BLaER1 treated with 17β-estradiol and CSF1 and Interleukin-3, amounts not matched to agents 10 nM and 100 nM (cell line): ENCODE measurements around the gene MYO1G.
"Not testable (repeated sequence)": the region's sequence is repeated elsewhere in the genome, so short reads cannot be mapped to it uniquely, and the experiment has no call there.

Source experiments
- H3K27ac ChIP-seq, 11 experiments: shearing (Covaris generic); formaldehyde crosslinking; 2 replicates each; pipeline ENCODE4 v1.8.1; 2022
- H3K27me3 ChIP-seq, 11 experiments: shearing (Covaris generic); formaldehyde crosslinking; 2 replicates each; pipeline ENCODE4 v1.8.1; 2022
- H3K36me3 ChIP-seq, 11 experiments: shearing (Covaris generic); formaldehyde crosslinking; 2 replicates each; pipeline ENCODE4 v1.8.1; 2022
- H3K4me1 ChIP-seq, 10 experiments: shearing (Covaris generic); formaldehyde crosslinking; 2 replicates each; pipeline ENCODE4 v1.8.1; 2022
- H3K4me2 ChIP-seq, 11 experiments: shearing (Covaris generic); formaldehyde crosslinking; 2 replicates each; pipeline ENCODE4 v1.8.1; 2022
- H3K4me3 ChIP-seq, 10 experiments: shearing (Covaris generic); formaldehyde crosslinking; 2 replicates each; pipeline ENCODE4 v1.8.1; 2022
- H3K9ac ChIP-seq, 11 experiments: shearing (Covaris generic); formaldehyde crosslinking; 2 replicates each; pipeline ENCODE4 v1.8.1; 2022
- H3K9me3 ChIP-seq, 11 experiments: shearing (Covaris generic); formaldehyde crosslinking; replicated peaks in 1 of 11; 2 replicates each; pipeline ENCODE4 v1.8.1; 2022
- H4K20me1 ChIP-seq, 11 experiments: shearing (Covaris generic); formaldehyde crosslinking; 2 replicates each; pipeline ENCODE4 v1.8.1; 2022
- Cebpa-rat ChIP-seq, 11 experiments: shearing (Covaris generic); IDR thresholded peaks; 2 replicates each; pipeline ENCODE4 v1.8.1; 2022

The MYO1G gene

DNA sequence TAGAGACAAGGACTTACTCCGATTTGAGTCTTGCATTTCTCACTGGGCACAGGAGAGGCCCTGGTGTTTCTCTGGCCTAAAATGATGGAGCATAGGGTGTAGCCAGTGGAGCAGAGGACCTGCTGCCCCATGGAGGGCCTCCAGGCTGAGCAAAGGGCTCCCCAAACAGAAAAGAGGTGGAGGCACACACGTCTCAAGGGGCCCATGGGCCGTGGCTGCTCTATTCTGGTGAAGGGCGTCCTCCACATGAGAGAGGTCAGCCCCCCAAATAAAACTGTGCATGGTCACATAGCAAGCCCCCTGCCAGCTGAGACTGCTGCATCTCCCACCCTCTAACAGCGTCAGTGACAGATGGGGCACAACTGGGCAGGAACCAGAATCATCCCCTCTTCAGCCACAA lies 41.4 kb downstream of the MYO1G start:
- peaks cover 39 to 67% (median 57%) of the 10 kb centered on the region in 10 experiments for H3K4me1 ChIP-seq
- no peak for TF ChIP-seq Cebpa-rat (IDR thresholded peaks at IDR 0.05)
- peak overlapping the region in 9 of 11 experiments; percentile 47 to 98 (median 95); a peak in 19 of 22 replicates for H3K27ac ChIP-seq
- H3K36me3 ChIP-seq = peaks cover 0 to 24% (median 0%) of the 10 kb centered on the region in 11 experiments; a peak in 6 of 22 replicates
- no peaks in the 10 kb centered on the region for H3K27me3 ChIP-seq
- peak overlapping the region; percentile 64 to 99 (median 94) for H3K4me2 ChIP-seq
- H3K9ac ChIP-seq = peak overlapping the region in 10 of 11 experiments; percentile 15 to 85 (median 72); a peak in 16 of 22 replicates
- H3K9me3 ChIP-seq = no peaks in the 10 kb centered on the region
- peak overlapping the region in 6 of 10 experiments; percentile 54 to 72 (median 66); a peak in 11 of 20 replicates for H3K4me3 ChIP-seq
- H4K20me1 ChIP-seq = peaks cover 0 to 24% (median 0%) of the 10 kb centered on the region in 11 experiments; a peak in 4 of 22 replicates

DNA sequence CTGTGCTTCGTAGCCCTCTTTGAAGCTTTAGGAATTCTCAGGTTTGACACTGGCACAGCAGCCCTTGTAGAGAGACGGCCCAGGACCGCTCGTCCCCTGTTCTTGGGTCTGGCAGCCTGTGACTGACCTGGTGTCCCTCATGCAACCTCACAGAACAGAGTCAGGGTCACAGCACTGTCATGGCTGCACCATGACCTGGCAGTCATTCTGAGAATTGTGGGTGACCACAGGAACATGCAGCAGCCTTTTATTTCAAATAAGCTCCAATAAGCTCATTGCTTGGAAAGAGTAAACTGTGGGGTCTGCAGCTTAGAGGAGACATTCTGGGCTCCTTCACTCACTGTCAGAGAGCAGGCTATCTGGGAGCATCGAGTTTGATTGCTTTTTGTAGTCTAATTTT lies 42.5 kb downstream of the MYO1G start:
- H3K4me3 ChIP-seq = peak overlapping the region in 9 of 10 experiments; percentile 10 to 72 (median 65); a peak in 16 of 20 replicates
- peaks cover 39 to 67% (median 57%) of the 10 kb centered on the region in 10 experiments for H3K4me1 ChIP-seq
- H3K9ac ChIP-seq = peak overlapping the region in 10 of 11 experiments; percentile 44 to 85 (median 76); a peak in 18 of 22 replicates
- H3K27me3 ChIP-seq = no peaks in the 10 kb centered on the region
- no peak for TF ChIP-seq Cebpa-rat (IDR thresholded peaks at IDR 0.05)
- no peaks in the 10 kb centered on the region for H3K9me3 ChIP-seq
- peak overlapping the region in 10 of 11 experiments; percentile 0 to 98 (median 90); a peak in 18 of 22 replicates for H3K27ac ChIP-seq
- H4K20me1 ChIP-seq = peaks cover 0 to 15% (median 0%) of the 10 kb centered on the region in 11 experiments; a peak in 4 of 22 replicates
- H3K4me2 ChIP-seq = peak overlapping the region; percentile 75 to 99 (median 94)
- peaks cover 0 to 15% (median 0%) of the 10 kb centered on the region in 11 experiments; a peak in 6 of 22 replicates for H3K36me3 ChIP-seq

DNA sequence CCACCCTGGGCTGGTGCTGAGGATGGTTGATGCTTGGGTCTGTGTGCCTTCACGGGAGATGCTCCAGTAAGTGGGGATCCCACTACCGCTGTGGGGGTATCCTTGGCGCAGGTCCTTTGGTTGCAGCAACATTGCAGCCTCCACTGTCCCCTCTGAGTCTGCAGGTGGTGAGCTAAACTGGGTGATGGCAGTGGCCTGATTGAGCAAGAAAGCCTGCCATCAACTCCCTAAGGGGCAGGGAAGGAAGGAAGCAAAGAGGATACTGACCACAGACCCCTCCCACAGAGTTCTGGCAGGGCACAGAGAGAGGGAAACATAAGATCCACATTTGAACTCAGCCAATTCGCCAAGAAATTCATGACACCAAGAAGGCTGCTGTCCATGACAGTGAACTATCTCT lies 43.2 kb downstream of the MYO1G start:
- Histone ChIP-seq H3K9me3 (peaks cover 0 to 4% (median 0%) of the 10 kb centered on the region in 11 experiments; a peak in 3 of 22 replicates), H4K20me1 (peaks cover 0 to 8% (median 0%) of the 10 kb centered on the region in 11 experiments; a peak in 4 of 22 replicates), H3K27me3 (no peaks in the 10 kb centered on the region), H3K36me3 (peaks cover 0 to 12% (median 0%) of the 10 kb centered on the region in 11 experiments; a peak in 6 of 22 replicates), H3K4me2 (peak overlapping the region; percentile 75 to 99 (median 94)), H3K27ac (peak overlapping the region in 10 of 11 experiments; percentile 19 to 98 (median 90); a peak in 19 of 22 replicates), H3K9ac (peak overlapping the region in 9 of 11 experiments; percentile 52 to 85 (median 78); a peak in 17 of 22 replicates), H3K4me1 (peaks cover 39 to 67% (median 57%) of the 10 kb centered on the region in 10 experiments), H3K4me3 (peak overlapping the region in 8 of 10 experiments; percentile 29 to 72 (median 65); a peak in 15 of 20 replicates)
- TF ChIP-seq Cebpa-rat (IDR thresholded peaks at IDR 0.05) = peak in 9 of 11 experiments; percentile 83 to 100 (median 99); a peak in 17 of 22 replicates

DNA sequence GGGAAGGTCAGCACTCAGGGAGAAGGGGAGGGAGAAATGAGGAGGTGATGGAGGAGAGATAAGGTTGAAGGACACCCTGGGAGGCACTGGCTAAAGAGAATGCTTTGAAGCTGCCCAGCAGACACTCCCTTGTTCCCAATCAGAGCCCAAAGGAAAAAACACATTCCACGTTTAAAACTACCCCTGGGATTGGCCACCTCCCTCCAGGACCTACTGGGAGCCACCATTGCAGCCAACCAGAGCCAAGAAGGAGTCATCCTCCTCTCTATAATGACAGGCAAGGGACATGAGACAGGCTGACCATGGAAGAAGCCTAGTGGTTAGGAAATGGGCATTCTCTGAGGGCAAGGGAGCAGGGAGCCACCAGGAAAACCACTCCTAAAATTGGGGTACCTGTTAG lies 43.8 kb downstream of the MYO1G start:
- peak overlapping the region in 9 of 11 experiments; percentile 52 to 85 (median 78); a peak in 17 of 22 replicates for H3K9ac ChIP-seq
- H3K4me2 ChIP-seq = peak overlapping the region; percentile 75 to 99 (median 94)

DNA sequence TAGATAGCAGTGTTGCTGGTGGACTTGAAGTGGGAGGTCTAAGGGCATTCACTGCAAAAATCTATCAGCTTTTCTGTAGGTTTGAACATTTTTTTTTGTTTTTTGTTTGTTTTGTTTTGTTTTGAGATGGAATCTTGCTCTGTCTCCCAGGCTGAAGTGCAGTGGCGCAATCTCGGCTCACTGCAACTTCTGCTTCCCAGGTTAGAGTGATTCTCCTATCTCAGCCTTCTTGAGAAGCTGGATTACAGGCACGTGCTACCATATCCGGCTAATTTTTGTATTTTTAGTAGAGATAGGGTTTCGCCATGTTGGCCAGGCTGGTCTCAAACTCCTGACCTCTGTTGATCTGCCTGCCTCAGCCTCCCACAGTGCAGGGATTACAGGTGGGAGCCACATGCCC lies 44.3 kb downstream of the MYO1G start:
- peak in 7 of 11 experiments; percentile 19 to 70 (median 44); a peak in 8 of 22 replicates for TF ChIP-seq Cebpa-rat (IDR thresholded peaks at IDR 0.05)
- Histone ChIP-seq H3K4me2 (peak overlapping the region; percentile 75 to 99 (median 94)), H3K27ac (peak overlapping the region in 10 of 11 experiments; percentile 19 to 98 (median 90); a peak in 18 of 22 replicates), H3K36me3 (peaks cover 0 to 12% (median 0%) of the 10 kb centered on the region in 11 experiments; a peak in 4 of 22 replicates), H3K9me3 (peaks cover 0 to 15% (median 7%) of the 10 kb centered on the region in 11 experiments; a peak in 13 of 22 replicates), H3K9ac (peak overlapping the region in 9 of 11 experiments; percentile 52 to 85 (median 78); a peak in 17 of 22 replicates), H3K4me1 (peaks cover 39 to 67% (median 56%) of the 10 kb centered on the region in 10 experiments), H3K4me3 (peak overlapping the region in 5 of 10 experiments; percentile 65 to 72 (median 66); a peak in 10 of 20 replicates)
- not testable (repeated sequence) for H4K20me1 ChIP-seq, H3K27me3 ChIP-seq

More for the DNA sequence above, 43.8 kb downstream of the MYO1G start:
- Histone ChIP-seq H3K36me3 (peaks cover 0 to 12% (median 0%) of the 10 kb centered on the region in 11 experiments; a peak in 4 of 22 replicates), H4K20me1 (peaks cover 0 to 2% (median 0%) of the 10 kb centered on the region in 11 experiments; a peak in 2 of 22 replicates), H3K9me3 (peaks cover 0 to 10% (median 2%) of the 10 kb centered on the region in 11 experiments; a peak in 13 of 22 replicates), H3K27ac (peak overlapping the region in 10 of 11 experiments; percentile 19 to 98 (median 90); a peak in 19 of 22 replicates), H3K4me3 (peak overlapping the region in 7 of 10 experiments; percentile 53 to 72 (median 65); a peak in 15 of 20 replicates), H3K27me3 (no peaks in the 10 kb centered on the region), H3K4me1 (peaks cover 39 to 67% (median 57%) of the 10 kb centered on the region in 10 experiments)
- no peak for TF ChIP-seq Cebpa-rat (IDR thresholded peaks at IDR 0.05)

DNA sequence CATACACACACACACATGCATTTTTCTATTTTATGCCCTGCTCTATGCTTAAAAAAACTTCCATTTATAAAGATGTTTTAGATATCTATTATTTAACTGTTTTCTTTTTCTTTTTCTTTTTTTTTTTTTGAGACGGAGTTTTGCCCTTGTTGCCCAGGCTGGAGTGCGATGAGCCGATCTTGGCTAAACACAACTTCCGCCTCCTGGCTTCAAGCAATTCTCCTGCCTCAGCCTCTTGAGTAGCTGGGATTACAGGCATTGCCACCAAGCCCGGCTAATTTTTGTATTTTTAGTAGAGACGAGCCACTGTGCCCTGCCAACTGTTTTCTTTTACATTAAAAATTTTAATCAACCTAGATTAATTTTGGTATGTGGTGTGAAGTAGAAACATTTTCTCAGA lies 47.9 kb downstream of the MYO1G start:
- no peaks in the 10 kb centered on the region for H3K27me3 ChIP-seq
- no peak overlapping the region for H3K4me2 ChIP-seq
- peaks cover 0 to 18% (median 9%) of the 10 kb centered on the region in 11 experiments; a peak in 13 of 22 replicates for H3K9me3 ChIP-seq
- H4K20me1 ChIP-seq = no peaks in the 10 kb centered on the region
- H3K27ac ChIP-seq = no peak overlapping the region
- H3K4me1 ChIP-seq = peaks cover 19 to 33% (median 26%) of the 10 kb centered on the region in 10 experiments
- no peak overlapping the region for H3K9ac ChIP-seq
- H3K4me3 ChIP-seq = no peak overlapping the region
- H3K36me3 ChIP-seq = no peaks in the 10 kb centered on the region
- TF ChIP-seq Cebpa-rat (IDR thresholded peaks at IDR 0.05) = no peak

DNA sequence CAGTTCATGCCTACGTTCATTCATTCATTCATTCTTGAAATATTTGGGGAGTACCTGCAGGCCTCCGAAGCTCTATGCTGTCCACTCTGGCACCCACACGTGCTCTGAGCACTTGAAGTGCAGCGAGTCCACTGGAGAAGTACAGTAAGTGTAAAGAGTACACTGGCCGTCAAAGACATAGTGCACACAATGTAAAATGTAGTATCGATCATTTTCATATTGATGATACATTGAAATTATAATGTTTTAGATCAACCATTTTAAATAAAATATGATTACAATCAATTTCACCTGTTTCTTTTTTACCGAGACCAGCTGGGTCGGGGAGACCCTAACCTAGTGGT lies 56.5 kb downstream of the MYO1G start:
- no peak for TF ChIP-seq Cebpa-rat (IDR thresholded peaks at IDR 0.05)
- Histone ChIP-seq H3K36me3 (no peaks in the 10 kb centered on the region), H3K27ac (no peak overlapping the region), H3K4me1 (peaks cover 0 to 13% (median 8%) of the 10 kb centered on the region in 10 experiments; a peak in 8 of 20 replicates), H3K27me3 (no peaks in the 10 kb centered on the region), H3K4me2 (no peak overlapping the region), H3K4me3 (no peak overlapping the region), H3K9me3 (peaks cover 0 to 15% (median 5%) of the 10 kb centered on the region in 11 experiments; a peak in 10 of 22 replicates), H3K9ac (no peak overlapping the region), H4K20me1 (no peaks in the 10 kb centered on the region)

DNA sequence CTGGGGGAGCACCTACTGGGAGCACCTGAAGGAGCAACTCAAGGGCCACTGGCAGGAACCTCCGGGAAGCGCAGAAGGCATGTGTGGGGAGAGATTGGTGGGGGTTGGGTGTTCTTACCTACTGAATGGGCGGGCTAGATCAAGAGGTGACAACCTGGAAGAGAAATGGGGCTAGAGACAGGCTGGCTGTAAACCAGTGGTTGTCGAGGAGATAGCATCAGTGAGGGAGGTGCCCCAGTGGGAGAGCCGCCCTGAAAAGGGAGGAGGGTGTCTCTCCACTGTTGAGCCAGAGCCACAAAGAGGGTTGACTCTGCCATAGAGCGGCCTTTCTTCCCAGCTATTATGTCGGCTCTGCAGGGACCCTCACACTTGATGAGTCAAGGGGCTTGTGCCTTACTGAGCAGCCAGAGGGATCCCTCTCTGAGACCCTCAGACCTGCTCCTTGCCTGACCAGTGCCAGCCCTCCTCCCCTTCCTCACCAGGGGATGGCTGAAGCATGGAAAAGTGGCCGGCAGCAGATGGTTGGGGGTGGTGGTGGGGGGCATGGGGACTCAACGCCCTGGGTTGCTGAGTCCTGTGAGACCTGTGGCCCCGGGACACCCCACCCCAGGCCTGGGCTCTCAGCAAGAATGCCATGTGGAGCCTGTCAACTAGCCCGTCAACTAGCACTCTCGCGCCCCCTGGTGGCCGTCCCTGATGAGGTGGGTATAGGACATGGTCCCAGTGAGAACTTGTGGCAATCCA lies 57.0 kb downstream of the MYO1G start:
- no peak overlapping the region for H3K9ac ChIP-seq

More for the DNA sequence above, 57.0 kb downstream of the MYO1G start:
- H3K27me3 ChIP-seq = no peaks in the 10 kb centered on the region
- no peak overlapping the region for H3K4me3 ChIP-seq
- H3K36me3 ChIP-seq = no peaks in the 10 kb centered on the region
- H3K4me1 ChIP-seq = peaks cover 0 to 13% (median 8%) of the 10 kb centered on the region in 10 experiments; a peak in 8 of 20 replicates
- no peak overlapping the region for H3K27ac ChIP-seq
- H3K9me3 ChIP-seq = peaks cover 0 to 15% (median 5%) of the 10 kb centered on the region in 11 experiments; a peak in 10 of 22 replicates
- H4K20me1 ChIP-seq = no peaks in the 10 kb centered on the region
- no peak overlapping the region for H3K4me2 ChIP-seq
- no peak for TF ChIP-seq Cebpa-rat (IDR thresholded peaks at IDR 0.05)
